Urothelium cell line (cell line): ENCODE measurements around the gene PPP6R1.

Source experiments
- DNase-seq: peaks from one replicate; pipeline ENCODE4 v3.0.0; 2011; ENCODE audit warnings: low spot score, mixed read lengths
- FAIRE-seq: peaks from 2 replicates; lab custom pipeline; 2011; peaks lifted over from hg19 to GRCh38; lab: Jason Lieb, UNC

The PPP6R1 gene

DNA sequence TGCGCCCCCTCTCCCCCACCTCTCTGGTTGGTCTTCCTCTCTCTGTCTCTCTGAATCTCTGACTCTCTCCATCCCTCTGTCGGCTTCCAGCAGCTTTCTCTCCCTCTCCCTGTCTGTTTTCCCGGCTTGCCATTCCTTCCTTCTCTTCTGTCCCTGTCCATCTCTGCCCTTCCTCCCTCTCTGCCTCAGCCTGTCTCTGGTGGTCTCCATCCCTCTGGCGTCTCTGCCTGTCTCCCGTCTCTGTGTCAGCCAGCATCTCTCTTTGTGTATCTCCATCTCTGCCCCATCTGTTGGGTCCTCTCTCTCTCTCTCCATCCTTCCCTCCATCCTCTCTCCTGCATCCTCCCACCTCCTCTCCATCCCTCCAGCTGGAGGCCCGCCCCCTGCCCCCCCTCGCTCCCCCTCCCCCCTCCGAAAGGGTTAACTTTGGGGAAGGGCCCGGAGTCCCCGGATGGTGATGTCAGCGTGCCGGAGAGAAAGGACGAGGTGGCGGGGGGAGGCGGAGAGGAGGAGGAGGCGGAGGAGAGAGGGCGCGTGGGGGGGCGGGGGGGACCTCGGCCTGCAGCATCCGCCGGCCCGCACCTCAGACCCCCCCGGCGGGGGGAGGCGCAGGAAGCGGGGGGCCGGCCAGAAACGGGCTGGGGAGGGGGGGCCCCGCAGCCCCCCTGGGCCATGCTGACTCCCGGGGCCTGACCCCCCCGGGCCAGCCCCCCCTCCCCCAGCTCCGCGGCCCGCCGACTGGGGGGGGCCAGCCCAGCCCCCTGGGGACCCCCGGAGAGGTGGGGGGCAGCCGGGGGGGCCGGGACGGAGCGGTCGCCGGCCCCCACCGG, 24.9 kb upstream of the PPP6R1 start, which contains the start of gene BRSK1:
BRSK1 (plus strand) TSS at position 450 of the 830 bp plus-strand sequence. CDS start 446 bp downstream, outside the sequence.
- peak; percentile 46 for FAIRE-seq
- peak; percentile 85 for DNase-seq

DNA sequence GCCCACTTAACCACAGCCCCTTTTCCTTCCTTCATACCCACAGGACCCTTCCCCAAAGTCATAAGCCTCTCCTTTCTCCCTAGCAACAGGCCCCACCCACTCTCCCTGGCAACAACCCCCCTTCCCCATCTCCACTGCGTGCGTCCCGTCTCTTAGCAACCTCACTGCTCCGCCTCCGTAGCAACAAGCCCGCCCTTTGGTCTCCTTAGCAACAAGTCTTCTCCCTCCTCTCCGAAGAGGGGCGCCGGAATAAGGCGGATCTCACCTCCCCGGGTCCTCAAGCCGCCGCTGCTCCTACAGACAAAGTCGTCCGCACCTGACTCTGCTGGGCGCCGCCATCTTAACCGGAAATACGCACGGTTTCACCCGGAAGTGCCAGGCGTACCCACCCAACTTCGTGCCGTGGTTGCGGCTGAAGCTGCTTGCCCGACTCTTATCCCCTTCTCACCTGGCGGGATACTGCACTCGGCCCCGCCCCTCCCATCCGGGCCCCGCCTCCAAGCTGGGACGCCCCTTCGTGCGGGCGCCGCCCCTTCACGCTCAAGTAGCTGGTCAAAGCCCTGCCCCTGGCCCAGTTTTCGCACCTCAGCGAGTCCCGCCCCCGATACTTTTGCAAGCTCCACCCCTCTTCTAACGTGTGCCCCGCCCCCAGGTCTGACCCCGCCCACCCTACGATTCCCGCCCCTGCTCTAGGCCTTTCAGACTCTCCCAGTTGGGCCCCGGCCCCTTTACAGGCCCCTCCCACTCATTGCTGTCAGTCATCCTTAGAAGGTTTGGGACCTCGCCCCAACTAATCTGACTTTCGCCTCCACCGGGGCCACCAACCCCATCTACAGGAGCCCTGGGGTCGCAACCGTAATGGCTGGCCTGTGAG, 21.2 kb upstream of the PPP6R1 start, which contains the start of gene HSPBP1:
HSPBP1 (minus strand) TSS at position 341 of the 874 bp plus-strand sequence. CDS start 502 bp downstream, outside the sequence.
- FAIRE-seq (peak; percentile 71), DNase-seq (peak; percentile 95)

DNA sequence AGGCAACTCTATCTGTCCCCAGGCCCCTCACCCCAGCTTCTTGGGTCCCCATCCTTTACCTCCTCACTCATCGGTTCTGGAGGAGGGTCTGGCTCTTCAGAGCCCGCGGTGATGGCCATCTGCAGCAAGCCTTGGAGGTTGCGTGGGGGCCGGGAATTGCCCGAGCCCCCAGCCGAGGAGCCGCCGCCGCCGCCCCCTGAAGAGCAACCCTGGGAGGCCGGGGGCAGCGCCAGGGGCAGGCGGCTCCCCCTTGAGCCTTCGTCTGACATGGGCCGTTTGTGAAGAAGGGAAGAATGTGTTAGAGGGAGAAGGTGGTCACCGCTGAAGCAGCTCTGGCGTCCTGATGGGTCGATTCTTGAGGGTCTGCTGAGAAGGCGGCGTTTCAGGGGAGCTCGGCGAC, 20.5 kb upstream of the PPP6R1 start:
- FAIRE-seq = no peak
- DNase-seq = no peak

DNA sequence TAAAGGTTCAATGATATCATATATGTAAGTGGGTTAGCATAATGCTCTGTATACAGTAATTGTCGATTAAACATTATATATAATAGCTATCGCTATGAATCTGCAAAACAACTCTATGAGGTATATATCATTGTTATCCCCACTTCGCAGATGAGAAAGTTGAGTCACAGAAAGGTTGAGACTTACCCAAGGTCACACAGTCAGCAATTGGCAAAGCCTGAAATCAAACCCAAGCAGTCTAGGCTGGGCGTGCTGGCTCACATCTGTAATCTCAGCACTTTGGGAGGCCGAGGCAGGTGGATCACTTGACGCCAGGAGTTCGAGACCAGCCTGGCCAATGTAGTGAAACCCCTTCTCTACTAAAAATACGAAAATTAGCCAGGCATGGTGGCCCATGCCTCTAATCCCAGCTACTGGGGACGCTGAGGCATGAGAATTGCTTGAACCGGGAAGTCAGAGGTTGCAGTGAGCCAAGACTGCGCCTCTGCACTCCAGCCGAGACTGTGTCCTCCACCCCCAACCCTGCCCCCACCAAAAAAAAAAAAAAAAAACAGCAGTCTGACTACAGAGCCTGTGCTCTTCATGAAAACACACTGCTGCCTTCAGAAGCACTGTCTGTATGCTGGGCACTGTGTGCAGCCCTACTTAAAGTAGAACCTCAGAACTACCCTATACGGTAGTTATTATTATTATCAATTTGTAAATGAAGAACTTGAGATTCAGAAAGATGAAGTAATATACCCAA, 19.7 kb upstream of the PPP6R1 start:
- DNase-seq = no peak
- FAIRE-seq = no peak

DNA sequence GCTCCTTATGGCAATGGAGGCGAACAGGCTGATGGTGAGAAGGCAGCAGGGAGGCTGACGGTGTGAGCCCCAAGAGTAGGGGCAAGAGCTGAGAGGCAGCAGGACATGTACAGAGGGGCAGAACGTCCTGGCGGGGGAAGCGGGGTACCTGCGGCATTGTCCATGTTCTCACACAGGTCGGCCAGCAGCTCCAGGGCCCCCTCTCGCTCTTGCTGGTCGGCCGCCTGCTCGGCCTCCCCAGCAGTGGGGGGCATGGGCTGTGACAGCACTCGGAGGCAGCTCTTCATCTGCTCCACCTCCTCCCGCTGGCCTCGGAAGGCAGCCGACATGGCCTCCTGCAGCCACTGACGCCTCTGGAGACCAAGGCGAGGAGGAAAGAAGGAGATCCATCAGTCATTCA, 18.7 kb upstream of the PPP6R1 start:
- no peak for DNase-seq
- FAIRE-seq = no peak

DNA sequence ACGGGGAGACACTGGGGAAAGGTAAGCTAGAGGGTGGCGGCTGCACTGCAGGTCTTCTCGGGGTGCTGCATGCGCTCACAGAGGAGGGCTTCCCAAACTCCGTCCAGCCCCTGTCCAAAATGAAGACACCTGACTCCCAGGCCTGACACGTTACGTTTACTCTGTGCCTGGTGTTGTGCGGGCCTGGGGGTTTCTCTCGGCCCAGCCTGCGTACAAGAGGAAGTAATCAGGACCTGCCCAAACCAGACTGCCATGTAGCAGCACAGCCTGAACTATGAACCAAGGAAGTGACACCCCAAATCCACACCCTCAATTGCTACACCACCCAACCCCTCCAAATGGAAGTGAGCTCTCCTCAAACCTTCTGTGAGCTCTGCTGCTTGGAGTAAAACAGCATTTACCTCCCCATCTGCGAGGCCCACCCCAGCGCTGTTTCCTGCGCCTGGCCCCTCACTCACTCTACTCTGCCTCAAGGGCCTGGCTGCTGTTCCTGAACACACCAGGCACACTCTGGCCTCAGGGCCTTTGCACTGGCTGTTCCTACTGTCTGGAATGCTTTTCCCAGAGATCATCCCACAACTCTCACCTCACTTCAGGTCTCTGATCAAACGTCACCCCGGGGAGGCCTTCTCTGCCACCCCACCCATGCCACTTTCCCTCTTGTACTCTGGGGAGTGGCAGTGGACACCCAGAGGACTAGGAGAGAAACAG, 18.1 kb upstream of the PPP6R1 start:
- DNase-seq = no peak
- FAIRE-seq = no peak

DNA sequence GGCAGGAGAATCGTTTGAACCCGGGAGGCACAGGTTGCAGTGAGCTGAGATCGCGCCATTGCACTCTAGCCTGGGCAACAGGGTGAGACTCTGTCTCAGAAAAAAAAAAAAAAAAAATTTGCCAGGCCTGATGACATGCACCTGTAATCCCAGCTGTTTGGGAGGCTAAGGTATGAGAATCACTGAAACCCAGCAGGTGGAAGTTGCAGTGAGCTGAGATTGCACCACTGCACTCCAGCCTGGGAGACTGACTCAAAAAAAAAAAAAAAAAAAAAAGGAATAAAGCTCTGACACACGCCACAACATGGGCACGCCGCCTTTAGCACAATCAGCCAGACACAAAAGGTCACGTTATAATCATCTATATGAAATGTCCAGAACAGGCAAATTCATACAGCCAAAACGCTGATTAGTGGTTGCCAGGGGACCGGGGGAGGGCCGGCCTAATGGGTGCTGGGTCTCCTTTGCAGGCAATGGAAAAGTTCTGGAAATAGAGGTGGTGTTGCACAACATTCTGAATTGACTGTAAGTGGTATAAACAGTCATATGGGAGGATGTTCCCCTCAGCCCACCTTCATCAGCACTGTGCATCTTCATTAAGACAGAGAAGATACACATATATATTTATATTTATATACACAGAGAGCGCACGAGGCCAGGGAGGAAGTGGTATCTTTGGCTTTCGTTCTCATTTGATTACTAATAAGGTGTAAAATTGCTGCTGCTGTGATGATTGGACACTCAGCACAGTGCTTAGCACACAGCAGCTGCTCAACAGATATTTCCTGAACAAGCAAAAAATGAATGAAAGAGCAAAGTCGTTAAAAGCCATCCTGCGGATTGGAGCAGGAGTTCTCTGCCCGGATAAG, 17.3 kb upstream of the PPP6R1 start:
- no peak for FAIRE-seq
- no peak for DNase-seq

DNA sequence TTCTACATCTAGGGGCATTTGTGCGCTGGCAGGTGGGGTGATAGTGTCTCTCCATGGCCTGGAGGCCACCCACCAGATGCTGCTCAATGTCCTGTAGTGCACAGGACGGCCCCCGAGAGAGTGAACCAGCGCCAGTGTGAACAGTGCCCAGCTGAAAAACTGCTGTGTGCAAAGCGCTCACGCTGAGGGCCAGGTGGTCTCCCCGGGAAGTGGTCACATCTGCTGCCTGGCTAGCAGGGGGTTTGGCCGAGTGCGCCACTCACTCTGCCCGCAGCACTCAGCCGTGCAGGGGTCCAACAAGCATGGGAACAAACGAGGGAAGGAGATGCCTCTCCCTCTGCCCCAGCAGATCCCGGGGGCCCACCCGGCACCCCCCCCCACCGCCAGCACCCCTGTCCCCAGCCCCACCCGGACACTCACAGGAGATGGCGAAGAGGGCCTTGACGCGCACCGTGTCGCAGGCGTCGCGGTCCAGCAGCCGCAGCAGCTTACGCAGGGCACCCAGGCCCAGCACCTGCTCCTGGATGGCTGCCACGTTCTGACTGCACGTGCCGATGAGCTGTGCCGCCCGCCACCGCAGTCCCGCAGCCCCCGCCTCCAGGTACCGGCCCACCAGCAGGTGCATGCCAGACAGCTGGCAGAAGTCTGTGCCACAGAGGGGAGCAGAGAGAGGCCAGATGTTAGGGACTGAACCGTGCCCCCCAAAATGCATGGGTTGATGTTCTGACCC, 15.3 kb upstream of the PPP6R1 start:
- FAIRE-seq = no peak

DNA sequence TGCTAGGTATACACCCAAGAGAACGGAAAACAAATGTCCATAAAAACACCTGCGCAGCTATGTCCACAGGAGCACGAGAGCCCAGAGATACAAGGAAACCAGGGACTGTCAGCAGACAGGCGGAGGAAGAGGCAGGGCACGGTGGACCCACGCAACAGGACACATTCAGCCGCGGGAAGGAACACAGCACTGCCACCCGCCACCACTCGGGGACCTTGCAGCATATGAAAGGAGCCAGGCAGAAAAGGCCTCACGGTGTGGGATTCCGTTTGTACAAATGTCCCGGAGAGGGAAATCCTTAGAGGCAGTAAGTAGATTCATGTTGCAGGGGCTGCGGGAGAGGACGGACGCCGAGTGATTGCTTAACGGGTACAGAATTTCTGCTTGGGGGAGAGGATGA, 13.3 kb upstream of the PPP6R1 start:
- FAIRE-seq = no peak
- no peak for DNase-seq

More for the DNA sequence above, 15.3 kb upstream of the PPP6R1 start:
- DNase-seq = no peak

DNA sequence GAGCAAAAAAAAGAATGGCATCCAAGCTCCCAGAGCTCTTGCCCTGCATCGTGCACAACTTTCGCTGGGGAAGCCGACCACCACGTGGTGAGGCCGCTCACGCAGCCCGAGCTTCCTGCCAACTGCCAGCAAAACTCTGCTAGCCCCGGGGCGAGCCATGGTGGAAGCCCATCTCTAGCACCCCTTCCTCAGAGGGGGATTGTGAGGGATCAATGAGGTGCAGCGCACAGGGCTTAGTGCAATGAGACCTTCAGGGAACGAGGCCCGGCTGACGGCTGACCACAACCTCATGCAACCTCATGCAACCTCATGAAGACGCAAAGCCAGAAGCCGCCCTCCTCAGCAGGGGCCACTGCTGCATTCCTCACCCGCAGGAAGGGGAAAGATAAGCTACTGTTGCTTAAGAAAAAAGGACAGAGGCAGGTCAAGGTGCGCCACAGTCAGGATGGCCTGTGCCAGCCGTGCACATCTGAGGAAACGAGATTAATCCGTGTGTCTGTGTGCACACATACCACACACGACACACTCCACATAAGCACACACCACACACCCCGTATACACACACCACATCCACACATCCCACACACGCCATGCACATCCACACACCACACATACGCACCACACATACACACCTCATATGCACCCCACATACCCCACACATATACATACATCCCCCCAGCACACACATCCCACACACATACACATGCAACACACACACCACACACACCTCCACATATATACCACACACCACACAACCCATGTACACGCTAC, 11.5 kb upstream of the PPP6R1 start:
- peak; percentile 89 for FAIRE-seq
- DNase-seq = no peak

DNA sequence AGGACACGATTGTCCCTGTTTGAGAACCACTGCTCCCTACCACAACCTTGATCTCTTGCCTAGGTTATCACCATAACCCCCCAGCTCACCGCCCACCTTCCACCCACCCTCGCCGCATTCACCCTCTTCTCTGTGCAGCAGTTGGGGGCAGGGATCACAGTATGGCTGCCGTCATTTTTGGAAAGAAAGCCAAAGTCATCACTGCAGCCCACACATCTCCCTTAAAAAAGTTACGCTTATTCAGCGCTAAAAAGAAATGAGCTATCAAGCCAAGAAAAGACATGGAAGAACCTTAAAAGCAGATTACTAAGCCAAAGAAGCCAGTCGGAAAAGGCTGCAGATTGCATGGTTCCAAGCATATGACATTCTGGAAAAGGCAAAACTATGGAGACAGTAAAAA, 10.5 kb upstream of the PPP6R1 start:
- FAIRE-seq = no peak

DNA sequence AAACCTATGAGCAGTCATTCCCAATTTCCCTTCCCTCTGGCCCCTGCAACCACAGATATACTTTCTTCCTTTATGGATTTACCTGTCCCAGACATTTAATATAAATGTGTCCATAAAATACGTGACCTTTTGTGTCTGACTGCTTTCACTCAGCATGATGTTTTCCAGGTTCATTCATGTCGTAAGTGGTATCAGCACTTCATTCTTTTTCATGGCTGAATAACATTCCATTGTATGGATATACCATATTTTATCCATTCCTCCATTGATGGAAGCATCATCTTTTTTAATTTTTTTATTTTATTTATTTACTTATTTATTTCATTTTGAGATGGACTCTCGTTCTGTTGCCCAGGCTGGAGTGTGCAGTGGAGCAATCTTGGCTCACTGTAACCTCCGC, 8.0 kb upstream of the PPP6R1 start:
- DNase-seq = no peak
- FAIRE-seq = no peak

More for the DNA sequence above, 10.5 kb upstream of the PPP6R1 start:
- DNase-seq = no peak

DNA sequence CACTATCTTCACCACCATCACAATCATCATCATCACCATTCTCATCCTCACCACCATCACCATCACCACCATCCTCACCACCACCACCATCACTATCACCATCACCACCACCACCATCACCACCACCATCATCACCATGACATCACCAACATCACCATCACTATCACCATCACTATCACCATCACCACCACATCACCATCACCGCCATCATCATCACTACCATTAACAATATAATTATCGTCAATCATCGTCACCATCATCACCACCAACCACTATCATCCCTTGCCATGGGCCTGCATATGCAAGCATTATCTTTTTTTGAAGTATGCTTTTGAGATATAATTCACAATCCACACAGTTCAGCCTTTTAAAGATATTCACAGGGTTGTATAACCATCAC, 7.6 kb upstream of the PPP6R1 start:
- DNase-seq (no peak), FAIRE-seq (peak; percentile 100)

DNA sequence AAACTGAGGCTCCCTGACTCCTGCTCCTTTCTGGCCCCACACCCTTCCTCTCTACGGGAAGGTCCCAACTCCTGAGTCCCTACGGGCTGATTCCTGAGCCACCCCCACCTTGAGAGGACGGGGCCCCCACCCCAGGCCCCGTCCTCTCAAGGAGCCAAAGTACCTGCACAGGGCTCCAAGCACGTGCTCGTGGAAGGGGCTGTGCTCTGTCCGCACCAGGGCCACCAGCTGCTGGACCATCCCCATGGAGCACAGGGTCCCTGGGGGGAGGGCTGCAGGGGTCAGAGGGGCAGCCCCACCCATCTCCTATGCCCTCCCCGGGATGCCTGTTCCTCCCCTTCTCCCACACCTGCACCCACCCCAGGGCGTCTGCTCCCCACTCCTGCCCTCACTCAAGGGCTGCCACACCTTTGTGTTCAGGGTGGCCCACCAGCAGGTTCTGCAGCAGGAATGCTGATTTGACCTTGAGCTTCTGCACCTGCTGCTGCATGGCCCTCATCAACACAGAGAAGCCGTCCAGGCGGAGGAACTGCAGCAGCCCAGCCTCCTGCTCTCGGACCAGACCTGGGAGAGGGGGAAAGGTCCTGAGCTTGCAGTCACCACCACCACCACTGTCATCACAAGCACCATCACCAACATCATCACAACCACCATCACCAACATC, 7.0 kb upstream of the PPP6R1 start:
- DNase-seq (no peak), FAIRE-seq (no peak)

DNA sequence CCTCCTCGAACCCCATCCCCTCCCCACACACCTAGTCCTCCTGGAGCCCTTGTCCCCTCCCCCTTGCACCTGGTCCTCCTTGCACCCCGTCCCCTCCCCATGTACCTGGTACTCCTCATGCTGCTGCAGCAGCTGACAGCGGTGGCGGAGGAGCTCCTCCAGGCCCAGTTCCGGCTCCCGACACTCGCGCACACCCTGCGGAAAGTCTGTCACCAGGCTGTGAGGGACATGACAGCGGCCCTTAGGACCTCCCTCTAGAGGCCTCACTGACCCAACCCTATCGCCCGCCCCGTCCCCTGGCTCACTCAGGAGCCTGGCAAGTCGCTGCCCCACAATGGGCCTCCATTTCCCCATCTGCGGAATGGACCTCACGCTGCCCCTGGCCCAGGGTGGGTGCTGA, 6.4 kb upstream of the PPP6R1 start:
- FAIRE-seq (no peak), DNase-seq (no peak)

DNA sequence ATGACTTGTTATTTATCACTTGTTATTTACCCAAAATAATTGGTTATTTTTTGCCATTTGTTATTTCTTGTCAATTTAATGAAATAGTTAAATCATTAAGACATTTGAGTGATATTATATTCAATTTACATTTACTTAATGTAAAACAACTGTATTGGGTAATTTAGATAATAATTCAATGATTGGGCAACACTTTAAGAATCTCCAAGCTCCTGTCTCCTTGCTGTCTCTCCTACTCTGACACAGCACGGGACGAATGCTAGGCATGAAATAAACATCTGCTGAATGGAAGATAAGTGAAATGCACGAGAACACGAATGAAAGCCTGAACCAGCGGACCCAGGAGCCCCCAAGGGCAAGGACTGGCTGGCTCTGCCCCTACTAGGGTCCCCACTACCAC, 5.7 kb upstream of the PPP6R1 start:
- no peak for FAIRE-seq
- no peak for DNase-seq

DNA sequence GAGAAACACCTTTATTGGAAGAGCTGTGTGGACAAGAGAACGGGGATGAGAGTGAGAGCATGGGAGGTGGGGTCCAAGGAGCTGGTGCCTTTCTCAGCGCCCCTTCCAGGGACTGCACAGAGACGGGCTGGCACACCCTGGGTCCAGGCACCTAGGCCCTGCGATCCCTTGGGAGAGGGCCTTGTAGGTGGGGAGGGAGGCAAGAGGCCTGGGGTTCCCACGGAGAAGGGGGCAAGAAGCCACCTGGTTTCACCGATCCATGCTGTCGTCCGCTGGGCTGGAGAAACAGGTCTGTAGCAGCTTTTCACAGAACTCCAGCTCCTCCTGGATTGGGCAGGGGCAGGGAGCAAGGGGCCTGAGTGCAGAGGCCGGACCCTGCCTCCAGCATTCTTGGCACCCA, 3.5 kb upstream of the PPP6R1 start:
- no peak for DNase-seq
- FAIRE-seq = no peak
